Globus pallidus (tissue), 1 donor: Measurements from ENCODE around the gene CTSD.

Experiments used
- DNase-seq: peaks from one replicate; pipeline ENCODE4 v3.0.0-alpha.2; 2015; ENCODE audit warnings: low spot score

Gene CTSD

GRCh38 chr11:1729692-1730011, 34.1 kb downstream of the CTSD start:
- no peak for DNase-seq

GRCh38 chr11:1728931-1729691, 34.6 kb downstream of the CTSD start:
- no peak for DNase-seq

GRCh38 chr11:1728301-1728700, 35.4 kb downstream of the CTSD start:
- no peak for DNase-seq

GRCh38 chr11:1727861-1728260, 35.9 kb downstream of the CTSD start:
- no peak for DNase-seq

- no peak for DNase-seq
Measured at GRCh38 chr11:1727096-1727690, 36.5 kb downstream of the CTSD start.

- no peak for DNase-seq
Measured at GRCh38 chr11:1719781-1720180, 43.9 kb downstream of the CTSD start.

GRCh38 chr11:1718326-1718725, 45.4 kb downstream of the CTSD start:
- DNase-seq: no peak

- no peak for DNase-seq
Measured at GRCh38 chr11:1717745-1718144, 46.0 kb downstream of the CTSD start.

- DNase-seq: no peak
Measured at GRCh38 chr11:1714908-1715885, 48.5 kb downstream of the CTSD start.

GRCh38 chr11:1708716-1709115, 55.0 kb downstream of the CTSD start:
- no peak for DNase-seq

- DNase-seq: no peak
Measured at GRCh38 chr11:1707751-1708150, 56.0 kb downstream of the CTSD start.

GRCh38 chr11:1706634-1707400, 56.9 kb downstream of the CTSD start:
- no peak for DNase-seq

GRCh38 chr11:1705126-1706052, 58.3 kb downstream of the CTSD start:
- no peak for DNase-seq

GRCh38 chr11:1703146-1703545, 60.6 kb downstream of the CTSD start:
- DNase-seq: no peak
